Stimulated activated naive CD8-positive, alpha-beta T cell treated with anti-CD3 and anti-CD28 coated beads, Interleukin-15, Interleukin-2, amounts not matched to agents 100 U/mL and 50 U/mL, for 24 hours (primary cell): Measurements from ENCODE around the gene CAPN5.

Experiments used
- ATAC-seq: fragments of 150-1000 bp; cut with Tn5 transposase; one replicate; pipeline ENCODE4 v1.10.0; 2021
- DNase-seq: peaks from one replicate; pipeline ENCODE4 v3.0.0; 2021

CAPN5 gene

DNA sequence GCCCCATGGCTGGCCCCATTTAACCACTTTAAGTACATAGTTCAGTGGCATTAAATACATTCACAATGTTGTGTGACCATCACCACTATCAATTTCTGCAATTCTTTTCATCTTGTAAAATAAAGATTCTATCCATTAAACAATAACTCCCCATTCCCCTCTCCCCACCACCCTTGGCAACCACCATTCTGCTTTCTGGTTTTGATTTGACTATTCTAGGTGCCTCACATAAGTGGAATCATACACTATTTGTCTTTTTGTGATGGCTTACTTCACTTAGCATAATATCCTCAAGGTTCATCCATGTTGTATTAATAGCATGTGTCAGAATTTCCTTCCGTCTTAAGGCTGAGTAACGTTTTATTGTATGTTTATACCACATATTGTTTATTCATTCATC, 68.3 kb downstream of the CAPN5 start:
- DNase-seq, result no peak
- ATAC-seq, result no peak

DNA sequence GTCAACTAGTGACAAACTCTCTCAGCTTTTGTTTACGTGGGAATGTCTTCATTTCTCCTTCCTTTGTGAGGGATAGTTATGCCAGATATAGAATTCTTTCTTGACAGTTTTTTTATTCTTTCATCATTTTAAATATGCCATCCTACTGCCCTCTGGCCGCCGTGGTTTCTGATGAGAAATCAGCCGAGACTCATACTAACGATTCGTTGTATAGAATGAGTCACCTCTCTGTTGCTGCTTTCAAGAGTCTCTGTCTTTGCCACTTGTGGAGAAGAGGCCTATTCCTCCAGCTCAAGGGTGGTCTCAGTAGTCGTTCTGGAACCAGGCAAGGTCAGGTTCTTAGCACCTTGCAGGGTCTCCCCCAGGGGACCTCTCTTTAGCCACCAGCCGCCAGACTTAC, 69.3 kb downstream of the CAPN5 start:
- ATAC-seq (peak; percentile 34), DNase-seq (no peak)

DNA sequence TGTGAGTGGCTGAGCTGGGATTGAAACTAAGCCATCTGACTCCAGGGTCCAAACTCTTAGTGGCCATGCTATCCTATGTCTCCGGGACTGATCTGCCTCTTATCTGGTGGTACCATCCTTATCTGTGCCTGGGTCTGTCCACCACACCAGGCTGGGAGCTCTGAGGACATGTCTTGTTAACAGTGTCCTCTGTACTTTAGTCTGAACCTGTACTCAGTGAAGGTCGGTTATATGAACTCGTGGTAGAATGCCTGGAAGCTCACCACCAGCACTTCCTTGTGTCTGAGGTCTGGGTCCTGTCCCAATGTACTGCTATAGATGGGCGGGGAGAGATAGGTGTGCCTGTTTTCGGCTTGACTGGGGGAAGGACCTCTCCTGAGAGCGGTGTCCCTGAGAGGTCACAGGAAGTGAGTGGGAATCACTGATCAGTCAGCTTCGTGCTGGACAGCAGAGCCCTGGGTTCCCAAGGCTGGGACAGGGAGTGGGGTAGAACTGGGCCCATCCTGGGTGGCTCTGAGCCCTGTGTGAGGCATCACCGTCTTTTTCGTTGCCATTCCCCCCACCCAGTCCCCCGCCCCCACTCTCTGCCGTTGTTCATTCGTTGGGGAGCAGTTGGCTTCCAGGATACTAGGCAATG, 70.1 kb downstream of the CAPN5 start:
- DNase-seq (no peak), ATAC-seq (no peak)

- ATAC-seq (no peak), DNase-seq (no peak)
These were observed 70.7 kb downstream of the CAPN5 start for GRCh38 chr11:77137421-77137820.

DNA sequence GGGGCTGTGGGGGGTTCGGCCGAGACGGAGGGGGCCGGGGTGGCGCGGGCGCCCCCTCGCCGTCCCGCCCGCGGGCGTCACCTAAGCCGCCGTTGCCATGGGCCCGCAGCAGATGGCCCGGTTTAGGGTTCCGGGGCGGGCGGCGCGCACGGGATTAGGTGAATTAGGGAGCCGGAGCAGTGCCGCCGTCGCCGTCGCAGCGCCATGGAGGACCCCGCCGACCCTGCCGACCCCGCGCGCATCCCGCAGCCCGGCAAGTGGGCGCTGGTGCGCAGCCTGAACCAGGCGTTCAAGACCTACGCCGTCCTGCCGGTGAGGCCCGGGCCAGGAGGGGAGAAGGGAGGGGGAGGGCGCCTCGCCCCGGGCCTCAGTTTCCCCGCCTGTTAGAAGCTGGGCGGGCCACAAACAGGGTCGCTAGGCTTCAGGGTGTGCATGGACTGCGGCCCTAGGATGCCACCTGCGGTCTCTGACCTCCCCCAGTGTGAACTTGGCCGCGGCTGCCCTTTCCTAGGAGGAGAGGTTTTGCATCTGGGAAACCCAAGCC, 71.4 kb downstream of the CAPN5 start:
- no peak for ATAC-seq

DNA sequence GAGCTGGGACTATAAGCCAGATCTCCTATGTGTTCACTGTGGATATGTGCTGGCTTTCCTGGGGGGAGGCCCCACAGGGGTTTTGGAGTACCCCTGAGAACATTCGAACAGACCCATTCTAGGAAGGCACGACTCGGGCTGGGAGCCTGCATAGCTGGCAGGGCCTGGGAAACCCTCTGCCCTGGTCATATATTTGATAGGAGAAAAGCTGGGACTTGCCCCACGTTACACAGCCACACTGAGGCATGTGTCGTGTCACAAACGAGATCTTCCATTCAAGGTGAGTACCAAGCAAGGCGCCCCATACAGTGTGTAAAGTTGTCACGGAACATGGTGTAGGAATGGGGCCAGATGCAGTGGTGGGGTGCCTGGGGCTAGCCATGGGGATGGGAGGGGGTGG, 72.4 kb downstream of the CAPN5 start:
- no peak for DNase-seq
- no peak for ATAC-seq

More for the DNA sequence above, 71.4 kb downstream of the CAPN5 start:
- DNase-seq, result no peak

DNA sequence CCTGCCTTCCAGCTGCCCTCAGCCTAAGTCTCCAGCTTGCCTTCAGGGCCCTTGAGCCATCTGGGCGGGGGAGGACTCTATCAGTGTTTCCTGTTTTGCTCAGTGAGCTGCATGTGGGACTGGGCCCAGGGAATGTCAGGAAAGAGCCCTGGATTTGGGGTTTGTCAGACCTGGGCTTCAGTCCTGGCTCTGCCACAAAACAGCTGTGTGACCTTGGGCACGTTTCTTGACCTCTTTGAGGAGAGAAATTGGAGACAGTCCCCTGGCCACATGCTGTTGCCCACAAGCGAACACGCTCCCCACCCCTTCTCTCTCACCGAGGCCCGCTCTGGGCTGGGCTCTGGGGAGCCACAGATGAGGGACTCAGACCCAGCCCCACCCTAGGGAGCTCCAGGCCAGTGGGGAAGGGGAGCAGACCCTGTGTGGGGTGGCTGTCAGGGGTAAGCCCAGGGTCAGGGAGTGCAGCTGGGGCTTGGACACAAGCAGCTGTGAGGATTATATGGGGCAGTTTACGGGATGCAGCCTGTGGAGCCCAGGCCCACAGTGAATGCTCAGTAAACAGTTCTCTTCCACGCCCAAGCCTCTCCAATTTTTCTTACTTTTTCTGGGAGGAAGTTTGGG, 73.6 kb downstream of the CAPN5 start:
- ATAC-seq (no peak), DNase-seq (no peak)

GRCh38 chr11:77141034-77141433, 74.3 kb downstream of the CAPN5 start:
- ATAC-seq (peak; percentile 59), DNase-seq (no peak)

GRCh38 chr11:77141475-77141874, 74.7 kb downstream of the CAPN5 start:
- ATAC-seq (no peak), DNase-seq (no peak)

GRCh38 chr11:77142091-77142975, 75.6 kb downstream of the CAPN5 start:
- ATAC-seq (peak; percentile 64), DNase-seq (peak; percentile 26)

- ATAC-seq (no peak), DNase-seq (no peak)
These were observed 76.7 kb downstream of the CAPN5 start for GRCh38 chr11:77143405-77144020.

DNA sequence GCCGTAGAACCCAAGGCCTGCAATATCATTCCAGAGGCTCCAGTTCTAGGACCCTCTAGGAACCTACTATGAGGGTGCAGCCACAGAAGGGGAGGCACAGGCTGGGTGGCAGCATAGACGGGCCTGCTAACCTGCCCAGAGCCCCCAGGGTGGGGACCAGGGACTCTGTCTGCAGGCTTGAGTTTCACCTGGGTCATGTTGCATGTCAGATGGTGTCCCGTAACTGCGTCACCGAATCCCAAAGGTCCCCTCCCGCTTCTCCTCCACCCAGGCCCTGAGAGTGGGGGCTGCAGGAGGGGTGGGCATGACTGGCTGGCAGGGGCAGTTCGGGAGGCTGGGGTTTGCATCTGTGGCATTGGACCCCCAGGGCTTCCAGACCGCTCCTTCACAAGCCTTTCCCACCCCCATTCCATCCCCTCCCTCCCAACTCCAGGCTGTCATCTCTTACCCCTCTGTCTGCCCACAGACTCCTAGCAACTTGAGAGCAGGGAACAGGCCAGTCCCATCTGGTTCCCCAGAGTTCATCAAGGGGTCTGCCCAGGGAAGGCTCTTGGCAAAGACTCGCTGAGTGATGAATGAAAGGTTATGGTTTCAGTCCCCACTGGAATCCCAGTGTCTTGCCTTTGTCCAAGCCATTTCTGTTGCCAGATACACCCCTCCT, 77.6 kb downstream of the CAPN5 start:
- no peak for DNase-seq
- no peak for ATAC-seq

GRCh38 chr11:77144857-77145428, 78.2 kb downstream of the CAPN5 start:
- no peak for ATAC-seq
- DNase-seq, result no peak

DNA sequence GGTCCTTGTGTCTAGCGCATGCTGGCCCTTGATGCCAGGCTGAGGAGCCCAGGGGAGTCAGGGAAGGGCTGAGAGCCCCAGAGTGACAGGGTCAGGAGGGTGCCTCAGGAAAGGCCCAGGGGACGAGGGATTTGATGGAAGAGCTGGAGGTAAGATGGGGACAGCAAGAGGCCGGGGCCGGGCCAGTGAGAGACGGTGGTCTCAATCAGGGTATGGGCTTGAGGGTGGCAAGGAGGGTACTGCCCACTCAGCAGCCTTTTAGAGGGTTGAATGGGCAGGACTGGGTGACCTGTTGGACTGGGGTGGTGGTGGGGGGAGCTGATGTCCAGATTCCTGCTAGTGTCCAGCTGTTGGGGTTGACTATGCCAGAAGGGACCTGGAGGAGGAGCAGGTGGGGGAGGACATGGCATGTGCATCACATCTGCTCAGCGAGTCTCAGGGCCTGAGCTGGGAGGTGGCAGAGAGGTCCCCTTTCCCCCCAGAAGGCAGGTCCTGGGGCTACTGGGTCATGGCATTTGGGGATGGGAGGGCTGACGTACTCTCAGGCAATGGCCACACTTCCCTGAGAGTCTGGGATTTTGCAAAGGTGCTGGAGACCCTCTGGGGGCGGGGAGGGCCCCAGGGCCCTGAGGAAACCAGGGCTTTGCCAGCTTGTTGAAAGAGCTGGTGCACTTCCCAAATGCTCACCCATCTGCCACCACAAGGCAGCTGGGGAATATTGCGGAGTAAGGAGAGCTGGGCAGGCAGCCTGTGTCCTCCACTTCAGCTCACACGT, 79.7 kb downstream of the CAPN5 start:
- ATAC-seq, result no peak
- no peak for DNase-seq

- ATAC-seq (no peak), DNase-seq (no peak)
These were observed 80.2 kb downstream of the CAPN5 start for GRCh38 chr11:77147036-77147315.

DNA sequence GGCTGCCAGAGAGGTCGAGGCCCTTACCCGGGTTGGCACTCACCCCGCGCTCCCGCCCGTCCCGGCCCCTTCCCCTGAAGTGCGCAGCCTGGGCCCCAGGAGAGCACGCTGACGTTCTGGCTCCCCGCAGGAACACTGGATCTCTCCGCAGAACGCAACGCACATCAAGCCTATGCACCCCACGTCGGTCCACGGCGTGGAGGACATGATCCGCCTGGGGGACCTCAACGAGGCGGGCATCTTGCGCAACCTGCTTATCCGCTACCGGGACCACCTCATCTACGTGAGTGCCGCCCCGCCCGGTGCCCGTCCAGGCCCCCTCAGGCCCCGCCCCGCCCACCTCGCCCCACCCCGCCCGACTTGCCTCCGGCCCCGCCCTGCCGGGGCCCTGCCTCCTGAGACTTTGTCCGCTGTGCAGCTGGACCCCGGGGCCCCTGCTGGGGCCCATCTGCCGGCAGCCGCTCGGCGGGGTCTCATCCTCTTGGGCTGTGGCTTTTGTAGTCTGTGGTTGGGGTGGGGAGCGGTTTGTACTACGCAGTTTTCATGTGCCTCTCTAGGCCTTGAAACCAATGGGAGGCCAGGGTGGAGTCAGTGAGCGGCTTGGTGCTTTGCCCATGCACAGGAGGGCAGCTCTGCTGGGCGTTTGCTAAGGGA, 81.0 kb downstream of the CAPN5 start:
- DNase-seq (peak; percentile 52), ATAC-seq (peak; percentile 36)

- no peak for ATAC-seq
- DNase-seq, result no peak
These were observed 82.4 kb downstream of the CAPN5 start for GRCh38 chr11:77148963-77149715.

GRCh38 chr11:77149716-77150392, 83.1 kb downstream of the CAPN5 start:
- DNase-seq, result no peak
- no peak for ATAC-seq

DNA sequence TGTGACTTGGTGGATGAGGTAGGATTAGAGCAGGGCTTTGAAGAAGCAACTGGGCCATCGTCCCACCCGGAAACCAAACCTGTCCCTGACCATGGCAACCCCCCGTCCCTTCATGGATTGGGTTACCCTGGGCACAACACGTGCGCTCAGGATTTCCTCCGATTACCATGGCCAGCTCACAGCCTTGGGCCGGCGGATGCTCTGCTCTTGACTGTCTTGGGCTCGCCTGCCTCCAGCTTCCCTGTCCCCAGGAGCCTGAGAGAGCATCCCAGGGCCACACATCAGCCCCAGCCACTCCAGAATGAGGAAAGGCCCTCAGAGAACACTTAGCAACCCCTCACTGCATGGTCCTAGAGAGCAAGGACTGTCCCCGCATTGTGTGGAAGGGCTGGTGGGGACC, 84.1 kb downstream of the CAPN5 start:
- DNase-seq (no peak), ATAC-seq (no peak)
